Right renal cortex interstitium (tissue), 3 donors: ENCODE results near the gene TBC1D3B. TPM values are rescaled to one million over a fixed set of nuclear protein-coding genes. Genes with fewer than 3 reads are reported as not detected.
"Not testable (repeated sequence)": the region's sequence is repeated elsewhere in the genome, so short reads cannot be mapped to it uniquely, and the experiment has no call there.

Experiments used
- DNase-seq, 3 donors: peaks; one replicate each; pipeline ENCODE4 v3.0.0-alpha.2; 2013; ENCODE audit warnings: low read depth in 3 of 3, low spot score in 2 of 3
- polyA plus RNA-seq, 3 donors: library from polyadenylated mRNA; unstranded; fragments of 120-200 nt; gene quantifications; one replicate each; pipeline ENCODE4 v1.2.1, GENCODE V29; 2013; ENCODE audit not compliant: insufficient read length in 3 of 3

The TBC1D3B gene
- polyA plus RNA-seq, 3 donors = 3.4 to 5.0 (median 4.0) TPM

GRCh38 chr17:36131931-36132330, 44.5 kb downstream of the TBC1D3B start:
- DNase-seq = no peak

- no peak for DNase-seq
Measured at GRCh38 chr17:36131421-36131820, 45.0 kb downstream of the TBC1D3B start.

GRCh38 chr17:36130346-36130745, 46.1 kb downstream of the TBC1D3B start:
- DNase-seq = no peak

GRCh38 chr17:36129616-36130015, 46.8 kb downstream of the TBC1D3B start:
- DNase-seq = no peak

- DNase-seq = no peak
Measured at GRCh38 chr17:36128411-36128978, 47.9 kb downstream of the TBC1D3B start.

- DNase-seq = no peak
Measured at GRCh38 chr17:36127911-36128310, 48.5 kb downstream of the TBC1D3B start.

- DNase-seq = no peak
Measured at GRCh38 chr17:36127199-36127893, 49.1 kb downstream of the TBC1D3B start.

- no peak for DNase-seq
Measured at GRCh38 chr17:36124879-36125824, 51.3 kb downstream of the TBC1D3B start.

- no peak for DNase-seq
Measured at GRCh38 chr17:36123431-36123830, 53.0 kb downstream of the TBC1D3B start.

- DNase-seq = not testable (repeated sequence)
Measured at GRCh38 chr17:36121099-36121498, 55.3 kb downstream of the TBC1D3B start.

- no peak for DNase-seq
Measured at GRCh38 chr17:36120221-36120620, 56.2 kb downstream of the TBC1D3B start.

GRCh38 chr17:36118477-36119353, 57.7 kb downstream of the TBC1D3B start:
- DNase-seq = no peak

GRCh38 chr17:36117505-36118382, 58.7 kb downstream of the TBC1D3B start:
- DNase-seq = no peak

Other genes with a start within 250 kb of the TBC1D3B start
- gene RDM1, start 245.9 kb downstream of the TBC1D3B start, polyA plus RNA-seq = 1 to 10 TPM; 1.9 to 2.6 (median 2.2) TPM
- not detected for gene LYZL6, start 232.9 kb downstream of the TBC1D3B start, polyA plus RNA-seq
- under 1 TPM in 2 of 3 donors, not detected in 1; 0.13 to 0.14 TPM for gene CCL16, start 195.1 kb downstream of the TBC1D3B start, polyA plus RNA-seq
- gene CCL14, start 189.9 kb downstream of the TBC1D3B start, polyA plus RNA-seq = 10 to 100 TPM; 14.1 to 25.3 (median 16.3) TPM
- 1 to 10 TPM; 6.4 to 8.1 (median 7.9) TPM for gene CCL15, start 175.1 kb downstream of the TBC1D3B start, polyA plus RNA-seq
- gene CCL23, start 158.7 kb downstream of the TBC1D3B start, polyA plus RNA-seq = under 1 TPM in 1 of 3 donors, not detected in 2; 0.38 TPM
- not detected for gene CCL18, start 112.4 kb downstream of the TBC1D3B start, polyA plus RNA-seq
- 1 to 10 TPM; 2.4 to 5.0 (median 4.2) TPM for gene CCL3, start 86.5 kb downstream of the TBC1D3B start, polyA plus RNA-seq
- 1 to 10 TPM; 1.3 to 5.0 (median 2.0) TPM for gene CCL4, start 72.8 kb downstream of the TBC1D3B start, polyA plus RNA-seq
- 1 to 10 TPM; 1.6 to 2.1 (median 1.6) TPM for gene CCL3L1, start 20.1 kb upstream of the TBC1D3B start, polyA plus RNA-seq
- gene CCL4L2, start 34.4 kb upstream of the TBC1D3B start, polyA plus RNA-seq = 1 to 10 TPM; 2.4 to 4.6 (median 3.2) TPM
- not detected for gene TBC1D3I, start 87.9 kb upstream of the TBC1D3B start, polyA plus RNA-seq
- gene TBC1D3G, start 147.2 kb upstream of the TBC1D3B start, polyA plus RNA-seq = not detected
- not detected for gene TBC1D3H, start 211.8 kb upstream of the TBC1D3B start, polyA plus RNA-seq